ENCODE results near the gene C2CD5.
"Not testable (repeated sequence)": the region's sequence is repeated elsewhere in the genome, so short reads cannot be mapped to it uniquely, and the experiment has no call there.

The C2CD5 gene

GRCh38 chr12:22477894-22478287 is 66.5 kb downstream of the C2CD5 start:
- no peak for DNase-seq (ENCODE audit: low spot score)

- DNase-seq (ENCODE audit: low spot score): peak; percentile 54
These were observed 67.0 kb downstream of the C2CD5 start for GRCh38 chr12:22477166-22477893.

DNA sequence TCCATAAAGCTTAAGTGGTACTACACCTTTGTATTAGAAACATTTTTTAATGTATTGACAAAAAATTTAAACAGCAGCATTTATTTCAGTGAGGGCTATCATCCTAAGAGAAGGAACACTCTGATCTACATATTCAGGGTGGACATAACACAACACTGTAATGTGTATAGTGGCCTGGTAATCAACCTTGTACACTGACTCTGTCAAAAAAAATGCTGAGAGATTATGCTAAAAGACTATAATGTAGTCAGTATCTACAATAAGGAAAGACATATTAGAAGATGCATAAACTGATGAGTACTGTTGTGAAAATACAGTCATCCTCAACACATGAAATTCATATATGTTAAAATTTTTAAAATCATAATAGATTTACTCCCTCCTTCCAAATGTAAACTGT is 68.2 kb downstream of the C2CD5 start:
- DNase-seq (ENCODE audit: low spot score): no peak

GRCh38 chr12:22474970-22475720 is 69.2 kb downstream of the C2CD5 start:
- DNase-seq (ENCODE audit: low spot score): no peak

GRCh38 chr12:22473212-22473611 is 71.1 kb downstream of the C2CD5 start:
- no peak for DNase-seq (ENCODE audit: low spot score)

DNA sequence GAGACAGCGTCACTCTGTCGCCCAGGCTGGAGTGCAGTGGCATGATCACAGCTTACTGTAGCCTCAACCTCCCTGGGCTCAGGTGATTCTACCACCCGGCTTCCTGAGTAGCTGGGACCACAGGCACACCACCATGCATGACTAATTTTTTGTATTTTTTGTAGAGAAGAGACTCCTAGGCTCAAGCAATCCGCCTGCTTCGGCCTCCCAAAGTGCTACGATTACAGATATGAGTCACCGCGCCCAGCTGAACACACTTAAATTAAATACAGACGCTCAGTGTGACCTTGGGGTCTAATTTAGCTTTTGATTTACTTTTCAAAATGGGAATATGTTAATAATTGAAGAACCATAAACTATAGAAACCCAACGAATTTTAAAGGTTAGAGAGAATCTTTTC is 77.2 kb downstream of the C2CD5 start:
- no peak for DNase-seq (ENCODE audit: low spot score)

DNA sequence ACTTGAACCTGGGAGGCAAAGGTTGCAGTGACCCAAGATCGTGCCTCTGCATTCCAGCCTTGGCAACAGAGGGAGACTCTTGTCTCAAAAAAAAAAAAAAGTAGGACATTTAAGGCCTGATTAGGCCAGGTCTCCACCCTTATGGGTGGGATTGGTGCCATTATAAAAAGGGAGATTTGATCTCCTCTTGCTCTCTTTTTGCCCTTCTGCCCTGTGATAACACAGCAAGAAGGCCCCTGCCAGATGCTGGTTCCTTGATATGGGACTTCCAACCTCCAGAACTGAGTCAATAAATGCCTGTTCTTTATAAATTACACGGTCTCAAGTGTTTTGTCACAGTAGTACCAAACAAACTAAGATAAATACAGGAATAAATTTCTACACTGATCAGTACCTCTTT is 81.0 kb downstream of the C2CD5 start:
- DNase-seq (ENCODE audit: low spot score): no peak

DNA sequence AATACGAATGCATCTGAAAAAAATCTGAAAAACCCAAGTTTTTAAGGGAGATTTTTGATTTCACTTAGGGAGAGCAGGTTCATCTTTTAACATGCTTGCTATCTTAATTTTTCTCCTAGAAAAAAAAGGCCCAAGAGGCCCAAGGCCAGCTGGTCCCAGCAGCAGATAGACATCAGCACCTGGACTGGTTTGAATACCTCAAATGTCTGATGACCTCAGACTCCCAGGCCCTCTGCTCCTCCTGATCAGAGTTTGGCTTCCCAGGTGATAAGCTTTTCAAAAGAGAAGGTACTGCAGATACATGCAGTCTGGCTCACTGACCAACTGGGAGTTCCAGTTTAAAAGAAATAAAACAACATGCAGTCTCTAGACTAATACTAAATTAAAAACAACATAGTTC is 82.6 kb downstream of the C2CD5 start:
- no peak for DNase-seq (ENCODE audit: low spot score)

DNA sequence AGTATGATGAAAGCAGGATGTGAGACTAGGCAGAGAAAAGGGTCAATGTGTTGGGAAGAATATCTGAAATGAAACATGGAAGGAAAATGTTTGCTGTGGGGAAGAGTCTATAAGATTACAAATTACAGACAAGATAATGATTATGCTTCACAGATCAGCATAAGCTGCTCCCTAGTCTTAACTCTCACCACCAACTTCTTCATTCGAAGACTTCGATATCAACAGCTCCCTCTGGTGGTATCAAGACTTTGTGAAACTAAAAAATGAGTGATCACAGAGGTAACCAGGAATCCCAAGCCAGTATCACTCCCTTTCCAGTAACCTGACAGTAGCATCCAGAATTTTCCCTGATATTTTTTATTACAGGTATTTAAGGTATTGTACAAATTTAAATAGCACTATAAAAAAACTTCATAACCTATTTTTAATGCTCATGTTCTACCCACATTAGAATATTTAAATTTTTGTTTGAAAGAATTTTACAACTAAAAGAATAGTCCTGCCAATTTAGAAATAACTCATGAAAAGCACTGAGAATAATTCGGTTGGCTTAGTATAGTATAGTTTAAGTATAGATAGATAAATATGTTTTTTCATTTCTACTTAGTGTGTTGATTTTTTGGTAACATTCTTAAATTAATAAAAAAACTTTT is 84.4 kb downstream of the C2CD5 start:
- DNase-seq (ENCODE audit: low spot score): peak; percentile 41

DNA sequence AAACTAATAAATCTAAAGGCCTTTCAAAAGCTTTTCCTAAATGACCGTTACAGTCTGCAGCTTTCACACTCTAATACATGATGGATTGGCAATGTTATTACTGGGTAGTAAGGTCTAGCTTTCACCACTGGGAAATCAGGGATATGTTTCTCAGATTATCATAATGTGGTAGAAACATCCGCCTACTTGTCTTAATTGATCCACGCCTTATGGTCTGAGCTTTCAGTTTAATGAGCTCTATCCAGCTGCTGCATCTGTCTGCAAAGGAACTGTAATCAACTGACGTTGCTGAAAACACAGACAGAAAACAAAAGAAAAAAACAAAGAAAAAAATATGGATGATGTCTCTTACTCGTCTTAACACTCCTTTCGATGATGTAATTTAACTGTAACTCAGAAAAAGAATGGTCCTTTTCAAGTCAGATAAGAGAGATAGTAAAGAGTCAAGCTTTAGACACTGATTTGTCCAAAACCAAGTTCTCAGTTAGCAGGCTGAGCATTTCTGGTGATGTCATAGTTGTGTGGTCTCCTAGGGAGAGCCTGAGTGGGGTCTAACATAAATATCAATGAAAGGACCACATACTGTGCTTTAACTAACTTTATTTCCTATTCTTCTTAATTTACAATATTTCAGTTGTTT is 85.9 kb downstream of the C2CD5 start:
- no peak for DNase-seq (ENCODE audit: low spot score)

GRCh38 chr12:22457085-22457484 is 87.3 kb downstream of the C2CD5 start:
- DNase-seq (ENCODE audit: low spot score): no peak

- DNase-seq (ENCODE audit: low spot score): no peak
These were observed 90.8 kb downstream of the C2CD5 start for GRCh38 chr12:22453511-22453910.

GRCh38 chr12:22447223-22447622 is 97.1 kb downstream of the C2CD5 start:
- DNase-seq (ENCODE audit: low spot score): no peak

- not testable (repeated sequence) for DNase-seq (ENCODE audit: low spot score)
These were observed 100.1 kb downstream of the C2CD5 start for GRCh38 chr12:22444317-22444665.

DNA sequence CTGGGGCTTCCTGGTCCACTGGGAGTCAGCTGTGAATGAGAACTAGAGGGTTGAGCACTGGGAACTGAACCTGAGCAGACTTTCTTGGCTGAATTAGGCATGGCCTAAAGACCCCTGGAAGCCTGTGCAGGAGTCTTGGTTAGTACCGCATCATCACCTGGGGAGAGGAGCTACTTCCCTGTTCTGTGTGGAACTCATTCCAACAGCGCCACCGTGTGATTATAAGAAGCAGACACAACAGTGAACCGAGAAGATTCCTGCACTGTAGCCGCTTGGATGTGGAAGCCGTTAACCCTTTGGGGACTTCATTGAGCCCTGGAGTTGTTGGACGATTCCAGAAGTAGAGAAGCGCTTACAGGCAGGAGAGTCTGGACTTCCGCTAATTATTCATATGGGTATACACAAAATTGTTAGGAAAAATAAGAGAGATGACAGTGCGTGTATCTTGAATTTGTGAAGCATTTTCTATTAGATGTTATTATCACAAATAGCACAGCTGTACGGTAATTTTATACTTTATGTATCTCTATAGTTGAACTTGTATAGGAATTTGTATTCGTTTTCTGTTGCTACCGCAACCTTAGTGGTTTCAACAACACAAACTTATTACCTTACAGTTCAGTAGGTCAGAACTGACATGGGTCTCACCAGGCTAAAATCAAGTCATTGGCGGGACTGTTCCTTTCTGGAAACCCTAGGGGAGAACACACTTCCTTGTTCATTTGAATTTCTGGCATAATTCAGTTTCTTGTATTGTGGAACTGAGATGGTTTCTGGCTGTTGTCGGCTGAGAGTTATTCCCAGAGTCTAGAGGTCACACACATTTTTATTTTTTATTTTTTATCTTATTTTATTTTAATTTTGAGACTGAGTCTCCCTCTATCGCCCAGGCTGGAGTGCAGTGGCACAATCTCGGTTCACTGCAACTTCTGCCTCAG is 100.7 kb downstream of the C2CD5 start:
- peak; percentile 39 for DNase-seq (ENCODE audit: low spot score)

- no peak for DNase-seq (ENCODE audit: low spot score)
These were observed 107.1 kb downstream of the C2CD5 start for GRCh38 chr12:22437031-22437806.

GRCh38 chr12:22435583-22435982 is 108.8 kb downstream of the C2CD5 start:
- no peak for DNase-seq (ENCODE audit: low spot score)

- DNase-seq (ENCODE audit: low spot score): no peak
These were observed 112.6 kb downstream of the C2CD5 start for GRCh38 chr12:22431693-22432251.

DNA sequence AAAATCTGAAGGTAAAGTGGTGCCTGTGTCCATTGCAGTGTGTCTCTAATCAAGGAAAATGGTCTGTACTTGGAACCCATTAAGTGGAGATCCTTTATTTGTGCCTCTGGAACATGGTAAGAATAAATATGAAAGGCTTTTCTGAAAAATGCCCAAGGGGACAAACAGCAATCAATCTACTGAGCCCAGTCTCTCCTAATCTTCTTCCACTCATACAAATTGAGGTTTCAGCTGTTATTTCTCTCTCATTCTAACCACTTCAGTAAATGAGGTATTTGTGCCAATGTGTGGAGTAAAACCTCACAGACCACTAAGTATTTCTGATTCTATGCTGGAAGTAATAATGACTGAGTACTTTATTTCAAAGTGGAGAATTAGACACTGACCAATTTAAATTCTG is 127.5 kb downstream of the C2CD5 start:
- no peak for DNase-seq (ENCODE audit: low spot score)

Data from GM03348 (cell line).